Adipose tissue (tissue), 3 donors: ENCODE measurements around the gene SLC18B1. TPM values are rescaled to one million over a fixed set of nuclear protein-coding genes. Genes with fewer than 3 reads are reported as not detected.
"Not testable (repeated sequence)": the region's sequence is repeated elsewhere in the genome, so short reads cannot be mapped to it uniquely, and the experiment has no call there.

Source experiments
- H3K27ac ChIP-seq: one replicate; pipeline ENCODE4 v1.5.1; 2013; ENCODE audit warnings: low read depth, low read length
- WGBS, 3 donors: extraction: QIAGEN DNeasy Blood & Tissue Kit; methylation state at CpG; one replicate each; pipeline ENCODE4 v1.1.7; 2013; 5-methylcytosine and 5-hydroxymethylcytosine counted together
- polyA plus RNA-seq, 3 donors: library from polyadenylated mRNA; stranded (reverse); fragments of 200-250 nt; gene quantifications; one replicate each; pipeline ENCODE4 v1.2.3, GENCODE V29; 2013
- donor health status: healthy with polysubstance abuse.
- donor health status: Bipolar disorder and iron deficiency.
- donor health status: healthy.

Gene SLC18B1
- polyA plus RNA-seq, 3 donors = 3.4 to 6.3 (median 5.5) TPM

DNA sequence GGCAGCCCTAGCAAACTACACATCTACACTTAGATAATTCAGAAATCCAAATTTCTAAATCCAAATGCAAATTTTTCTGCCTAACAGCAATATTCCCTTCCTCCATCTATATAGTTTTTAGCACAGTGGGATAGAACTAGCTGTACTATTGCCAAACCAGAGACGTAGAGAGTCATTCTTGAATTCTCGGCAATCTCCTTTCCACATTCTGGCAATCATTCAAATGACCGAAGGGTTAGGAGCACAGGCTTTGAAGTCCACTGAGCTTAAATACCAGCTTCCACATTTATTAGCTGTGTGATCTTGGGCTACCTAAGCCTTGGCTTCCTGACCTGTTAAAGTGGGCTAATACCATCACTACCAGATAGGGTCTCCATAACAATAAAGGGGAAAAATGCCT lies 12.8 kb upstream of the SLC18B1 start:
- H3K27ac ChIP-seq = no peak overlapping the region
- WGBS, 3 donors = 45 to 52% (median 46%) methylated on average over 3 of the region's 3 CpGs

DNA sequence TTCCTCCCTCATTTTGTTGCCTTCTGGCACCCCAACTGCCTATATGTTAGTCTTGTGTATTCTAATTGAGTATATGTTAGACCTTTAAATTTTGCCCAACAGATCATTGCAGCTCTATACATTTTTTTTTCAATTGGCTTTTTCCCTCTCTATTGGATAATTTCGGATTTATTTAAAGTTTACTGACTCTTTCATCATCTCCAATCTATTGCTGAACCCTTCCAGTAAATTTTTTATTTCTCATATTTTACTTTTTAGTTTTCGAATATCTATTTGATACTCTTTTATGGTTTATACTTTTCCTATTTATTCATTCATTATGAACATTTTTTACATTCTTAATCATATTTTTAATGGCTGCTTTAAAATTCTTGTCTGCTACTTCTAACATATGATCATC lies 7.1 kb upstream of the SLC18B1 start:
- 33 to 65% (median 61%) methylated on average over 2 of the region's 2 CpGs for WGBS, 3 donors
- H3K27ac ChIP-seq = no peak overlapping the region

GRCh38 chr6:132804251-132804650 lies 5.8 kb upstream of the SLC18B1 start:
- H3K27ac ChIP-seq = no peak overlapping the region
- 94 to 100% (median 96%) methylated on average over 1 of the region's 1 CpG for WGBS, 3 donors

DNA sequence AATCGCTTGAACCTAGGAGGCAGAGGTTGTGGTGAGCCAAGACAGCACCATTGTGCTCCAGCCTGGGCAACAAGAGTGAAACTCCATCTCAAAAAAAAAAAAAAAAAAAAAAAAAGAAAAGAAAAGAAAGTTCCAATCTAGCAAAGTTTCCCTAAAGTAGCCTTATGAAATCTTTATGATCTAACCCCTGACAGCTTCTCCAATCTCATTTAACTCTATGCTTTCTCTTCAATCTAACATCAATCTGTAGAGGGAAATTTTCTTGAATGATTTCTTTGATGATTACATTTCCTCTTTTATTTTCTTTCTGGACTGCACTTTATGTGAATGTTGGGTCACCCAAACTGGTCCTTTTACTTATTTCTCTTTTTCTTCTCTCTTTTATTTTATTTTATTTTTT lies 2.2 kb upstream of the SLC18B1 start:
- H3K27ac ChIP-seq = no peak overlapping the region
- WGBS, 3 donors = 100% methylated on average over 1 of the region's 1 CpG

- H3K27ac ChIP-seq = no peak overlapping the region
- 12 to 18% (median 16%) methylated on average over 15 of the region's 15 CpGs for WGBS, 3 donors
These were observed 567 bp upstream of the SLC18B1 start for GRCh38 chr6:132798869-132799538.

DNA sequence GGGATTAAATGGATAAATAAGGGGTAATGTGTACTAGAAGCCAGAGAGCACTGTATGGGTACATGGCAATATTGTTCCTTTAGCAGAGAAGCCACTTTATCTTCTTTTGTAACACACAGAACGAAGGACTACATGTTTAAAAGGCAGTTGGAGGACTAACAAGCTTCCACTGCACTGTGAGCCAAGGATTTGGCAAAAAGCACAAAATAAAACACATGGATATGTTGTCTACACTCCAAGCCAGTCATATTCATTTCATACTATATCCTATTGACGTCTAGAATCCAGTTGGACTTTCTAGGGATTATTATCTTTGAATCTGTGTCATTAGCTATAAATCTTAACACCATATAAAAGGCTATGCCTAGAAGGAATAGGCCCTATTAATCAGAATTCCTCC lies 3.0 kb downstream of the SLC18B1 start:
- H3K27ac ChIP-seq = no peak overlapping the region
- 80 to 83% (median 81%) methylated on average over 2 of the region's 2 CpGs for WGBS, 3 donors

GRCh38 chr6:132792510-132792909 lies 5.9 kb downstream of the SLC18B1 start:
- H3K27ac ChIP-seq = no peak overlapping the region
- 75 to 93% (median 82%) methylated on average over 5 of the region's 5 CpGs for WGBS, 3 donors

- H3K27ac ChIP-seq = no peak overlapping the region
These were observed 8.0 kb downstream of the SLC18B1 start for GRCh38 chr6:132790450-132790849.

DNA sequence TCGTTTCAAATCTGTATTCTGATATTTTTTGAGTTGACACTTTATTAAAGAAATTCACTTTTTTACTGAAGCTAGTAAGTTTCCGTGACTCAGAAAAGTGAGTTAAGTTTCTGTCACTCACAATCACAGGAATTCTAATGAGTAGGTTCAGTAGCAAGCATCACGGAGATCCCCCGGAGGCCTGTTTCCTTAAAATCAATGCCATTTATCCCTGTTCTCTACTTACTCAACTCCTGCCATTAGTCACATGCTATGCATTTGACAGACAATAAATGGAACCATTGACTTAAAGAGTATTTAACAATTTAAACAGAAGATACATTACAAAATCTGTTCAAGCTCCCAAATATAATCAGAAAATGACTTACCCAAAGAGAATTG lies 9.1 kb downstream of the SLC18B1 start:
- WGBS, 3 donors = 91 to 97% (median 96%) methylated on average over 4 of the region's 4 CpGs

DNA sequence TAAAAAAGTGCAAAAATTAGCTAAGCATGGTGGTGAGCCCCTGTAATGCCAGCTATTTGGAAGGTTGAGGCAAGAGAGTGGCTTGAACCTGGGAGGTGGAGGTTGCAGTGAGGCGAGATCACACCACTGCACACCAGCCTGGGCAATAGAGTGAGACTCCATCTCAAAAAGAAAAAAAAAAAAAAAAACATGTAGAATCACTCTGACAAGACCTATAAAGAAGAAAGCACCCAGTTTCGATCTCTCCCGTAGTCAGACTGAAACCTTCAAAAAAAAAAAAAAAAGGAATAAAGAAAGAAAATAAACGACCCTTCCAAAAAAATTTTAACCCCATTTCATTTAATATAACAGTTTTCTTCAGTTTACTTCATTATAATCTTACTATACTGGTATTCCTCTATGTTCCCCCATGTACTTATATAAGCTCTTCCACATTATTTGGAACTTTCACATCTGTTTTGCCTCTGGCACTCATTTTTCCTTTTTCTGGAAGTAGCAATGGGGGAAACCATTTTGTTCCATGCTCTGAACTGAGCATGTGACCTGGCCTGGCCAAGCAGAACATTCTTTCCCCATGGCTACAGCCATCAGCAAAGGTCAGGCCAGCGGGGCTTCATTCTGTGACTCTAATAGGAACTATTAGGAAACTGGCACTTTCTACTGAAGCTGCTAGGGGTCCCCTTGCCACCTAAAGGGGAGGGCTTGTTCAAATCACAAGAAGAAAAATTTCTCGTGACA lies 9.6 kb downstream of the SLC18B1 start:
- 91 to 96% (median 93%) methylated on average over 6 of the region's 6 CpGs for WGBS, 3 donors
- no peak overlapping the region for H3K27ac ChIP-seq

More for the DNA sequence above, 9.1 kb downstream of the SLC18B1 start:
- H3K27ac ChIP-seq = no peak overlapping the region

DNA sequence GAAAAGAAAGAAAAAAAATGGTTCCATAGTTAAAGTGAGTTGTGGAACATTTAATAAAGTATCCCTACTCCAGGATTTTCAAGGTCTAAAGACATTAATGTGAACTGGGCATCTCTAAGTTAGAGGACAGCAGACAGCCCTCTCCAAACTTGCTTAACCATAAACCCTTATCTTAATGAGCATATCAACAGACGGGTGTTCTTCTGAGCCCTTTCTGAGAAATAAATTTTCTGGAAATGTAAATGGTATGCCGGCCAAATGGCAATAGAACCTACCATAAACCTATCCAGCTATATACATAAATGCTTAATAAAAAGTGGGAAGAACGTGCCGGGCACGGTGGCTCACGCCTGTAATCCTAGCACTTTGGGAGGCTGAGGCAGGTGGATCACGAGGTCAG lies 12.5 kb downstream of the SLC18B1 start:
- 89 to 98% (median 94%) methylated on average over 7 of the region's 7 CpGs for WGBS, 3 donors
- H3K27ac ChIP-seq = no peak overlapping the region

GRCh38 chr6:132780770-132781371 lies 17.6 kb downstream of the SLC18B1 start:
- WGBS, 3 donors = 78 to 90% (median 87%) methylated on average over 2 of the region's 2 CpGs
- no peak overlapping the region for H3K27ac ChIP-seq

GRCh38 chr6:132777881-132778280 lies 20.6 kb downstream of the SLC18B1 start:
- H3K27ac ChIP-seq = not testable (repeated sequence)
- 87 to 93% (median 92%) methylated on average over 8 of the region's 8 CpGs for WGBS, 3 donors

DNA sequence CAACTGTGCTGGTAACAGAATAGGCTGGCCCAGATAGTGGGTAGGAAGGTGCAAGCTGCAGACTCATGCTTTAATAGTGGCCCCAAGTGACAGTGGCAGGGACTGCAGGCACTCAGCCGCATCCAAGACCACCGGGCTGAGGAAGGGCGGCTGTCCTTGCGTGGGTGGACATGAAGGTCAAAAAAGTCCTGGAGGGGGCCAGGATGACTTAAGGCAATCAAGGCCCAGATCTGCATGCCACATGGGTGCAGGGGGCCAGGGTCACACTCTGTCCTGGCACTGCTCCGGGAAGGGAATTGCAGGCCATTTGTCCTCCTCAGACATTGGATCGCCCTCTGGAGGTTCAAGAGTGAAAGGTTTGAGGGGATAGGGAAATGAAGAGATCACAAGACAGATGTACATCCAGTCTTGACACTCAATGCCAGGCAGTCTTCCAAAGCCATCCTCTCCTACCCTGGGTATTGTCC lies 30.4 kb downstream of the SLC18B1 start:
- WGBS, 3 donors = 6 to 25% (median 22%) methylated on average over 6 of the region's 6 CpGs
- no peak overlapping the region for H3K27ac ChIP-seq

- no peak overlapping the region for H3K27ac ChIP-seq
- 93 to 99% (median 98%) methylated on average over 1 of the region's 1 CpG for WGBS, 3 donors
These were observed 32.9 kb downstream of the SLC18B1 start for GRCh38 chr6:132765560-132765959.

- no peak overlapping the region for H3K27ac ChIP-seq
These were observed 34.1 kb downstream of the SLC18B1 start for GRCh38 chr6:132764370-132764769.

DNA sequence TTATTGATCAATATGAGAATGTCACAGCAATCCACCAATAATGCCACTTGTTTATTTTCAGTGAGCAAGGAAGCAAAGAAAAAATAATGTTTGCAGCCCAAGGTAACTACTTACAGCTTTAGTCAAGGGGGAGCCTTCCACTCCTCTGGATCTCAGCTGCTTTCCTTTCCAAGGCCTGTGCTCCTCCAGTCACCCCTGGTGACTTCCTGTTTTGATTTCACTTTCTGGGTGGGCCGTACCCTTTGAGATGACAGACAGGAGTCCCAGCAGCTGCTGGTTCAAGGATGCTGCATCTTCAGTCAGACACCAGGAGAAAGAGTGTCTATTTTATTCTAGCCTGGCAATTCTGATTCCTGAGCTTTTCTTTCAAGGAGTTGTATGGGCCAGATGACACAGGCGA lies 35.2 kb downstream of the SLC18B1 start:
- 49 to 61% (median 54%) methylated on average over 2 of the region's 2 CpGs for WGBS, 3 donors
- H3K27ac ChIP-seq = no peak overlapping the region

DNA sequence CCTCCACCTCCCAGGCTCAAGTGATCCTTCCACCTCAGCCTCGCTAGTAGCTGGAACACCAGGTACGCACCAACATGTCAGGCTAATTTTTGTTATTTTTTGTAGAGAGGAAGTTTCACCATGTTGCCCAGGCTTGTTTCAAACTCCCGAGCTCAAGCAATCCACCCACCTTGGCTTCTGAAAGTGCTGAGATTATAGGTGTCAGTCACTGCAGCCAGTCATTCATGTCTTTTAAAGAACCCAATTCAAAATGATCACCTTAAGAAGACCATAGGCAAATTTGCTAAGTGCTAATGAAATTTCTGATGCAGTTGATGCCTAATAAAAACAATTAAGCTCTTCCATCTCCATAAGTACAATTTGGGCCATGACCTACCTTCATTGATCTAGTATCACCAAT lies 38.2 kb downstream of the SLC18B1 start:
- H3K27ac ChIP-seq = no peak overlapping the region
- WGBS, 3 donors = 87 to 94% (median 88%) methylated on average over 3 of the region's 3 CpGs

- H3K27ac ChIP-seq = no peak overlapping the region
- 86 to 93% (median 87%) methylated on average over 2 of the region's 2 CpGs for WGBS, 3 donors
These were observed 39.7 kb downstream of the SLC18B1 start for GRCh38 chr6:132758689-132759088.

- no peak overlapping the region for H3K27ac ChIP-seq
- WGBS, 3 donors = 60 to 76% (median 61%) methylated on average over 1 of the region's 1 CpG
These were observed 46.2 kb downstream of the SLC18B1 start for GRCh38 chr6:132752255-132752654.
